Adrenal gland (tissue), 19 donors: Measurements from ENCODE around the gene STAB2. TPM values are rescaled to one million over a fixed set of nuclear protein-coding genes. Genes with fewer than 3 reads are reported as not detected.

Experiments used
- DNase-seq, 7 donors: peaks; one replicate each; pipeline ENCODE4 v3.0.0-alpha.2; 2019 to 2020
- H3K27ac ChIP-seq, 5 donors: fragments of 200-600 bp; sonication (generic) in 4 of 5; 1 replicate in 3 of 5; 2 replicates in 2 of 5; pipeline versions ENCODE4 v1.5.1 to v1.8.0; 2016 to 2020; ENCODE audit warnings: mild to moderate bottlenecking in 1 of 5
- H3K27me3 ChIP-seq: fragments of 200-600 bp; 2 replicates; pipeline ENCODE4 v1.8.0; 2021
- H3K36me3 ChIP-seq, 2 donors: fragments of 200-600 bp; replicated peaks in 1 of 2; 1 replicate in 1 of 2; 2 replicates in 1 of 2; pipeline versions ENCODE4 v1.5.1 to v1.8.0; 2018 to 2022
- H3K4me1 ChIP-seq, 2 donors: fragments of 200-600 bp; replicated peaks in 1 of 2; 1 replicate in 1 of 2; 2 replicates in 1 of 2; pipeline versions ENCODE4 v1.5.1 to v1.8.0; 2018 to 2021
- H3K4me3 ChIP-seq, 4 donors: fragments of 200-600 bp; sonication (generic) in 3 of 4; one replicate each; pipeline ENCODE4 v1.5.1; 2016 to 2018
- H3K9me3 ChIP-seq, 3 donors: fragments of 200-600 bp; sonication (generic) in 1 of 3; replicated peaks in 1 of 3; 1 replicate in 2 of 3; 2 replicates in 1 of 3; pipeline versions ENCODE4 v1.5.1 to v1.8.0; 2016 to 2021
- CTCF ChIP-seq, 6 experiments: fragments of 450-650 bp in 4 of 6; fragments of 200-600 bp in 2 of 6; sonication (generic) in 1 of 6; IDR thresholded peaks; 1 replicate in 5 of 6; 2 replicates in 1 of 6; pipeline versions ENCODE4 v1.5.1 to v1.8.0; 2016 to 2021; ENCODE audit warnings: antibody characterized with exemption in 6 of 6, mild to moderate bottlenecking in 2 of 6, moderate library complexity in 1 of 6
- POLR2A ChIP-seq, 2 donors: fragments of 450-650 bp; IDR thresholded peaks; one replicate each; pipeline ENCODE4 v1.6.1; 2017; ENCODE audit warnings: antibody characterized with exemption in 2 of 2, mild to moderate bottlenecking in 2 of 2, moderate library complexity in 1 of 2
- WGBS, 4 donors: extraction: QIAGEN DNeasy Blood & Tissue Kit in 2 of 4; methylation state at CpG; one replicate each; pipeline versions ENCODE4 v1.1.5 to v1.1.7; 2013 to 2017; 5-methylcytosine and 5-hydroxymethylcytosine counted together
- intact Hi-C, 2 donors: fragments of 100-400 bp; cut with DNase I; formaldehyde crosslinking; loops; one replicate each; pipeline versions ENCODE4 v1.14.1 to v1.15.0; 2022 to 2023
- long read RNA-seq, 10 donors: library from polyadenylated mRNA in 3 of 10; unstranded in 2 of 10; stranded (forward) in 1 of 10; transcript quantifications; one replicate each; pipeline ENCODE4 v2.0.0 and lab custom pipeline, GENCODE V29; 2021 to 2026
- polyA plus RNA-seq, 3 donors: library from polyadenylated mRNA; stranded (reverse); fragments of 200-250 nt in 2 of 3; fragments of 350-450 nt in 1 of 3; fragmentation: Illumina TruSeq in 1 of 3; extraction: RNeasy Lipid Tissue Mini Kit (QIAGEN cat#74804) in 1 of 3; gene quantifications; one replicate each; pipeline ENCODE4 v1.2.3, GENCODE V29; 2013 to 2014
- total RNA-seq, 9 donors: library from RNA; depleted of rRNA in 4 of 9; stranded (reverse); fragments of >200 nt in 4 of 9; fragments of 120-200 nt in 1 of 9; fragmentation: NEBNext Ultra II Directional in 1 of 9; extraction: Animal tissue kit (Norgen Biotek cat#: 25700) in 1 of 9; gene quantifications; one replicate each; pipeline versions ENCODE4 v1.1.0 to v1.2.4, GENCODE V29; 2013 to 2023
- donor health status: healthy with polysubstance abuse.
- donor health status: Bipolar disorder and iron deficiency.
- donor health status: DM: yes; HTN: yes; CAD: no.
- donor health status: DM: no; HTN: no; CAD: no.
- donor health status: DM: no; HTN: no; CAD: no.
- donor health status: DM: yes; HTN: yes; CAD: no.

The STAB2 gene
- total RNA-seq, result 1 to 10 TPM in 4 of 9 donors, under 1 TPM in 4, not detected in 1; 0.04 to 2.1 (median 0.79) TPM
- polyA plus RNA-seq, result under 1 TPM; 0.02 to 0.27 (median 0.08) TPM
- long read RNA-seq, donor 1, result 0 reads
- long read RNA-seq, donor 2, result 0 reads
- long read RNA-seq, donor 3, result 0 reads
- long read RNA-seq, donor 4, result 0 reads
- long read RNA-seq, donor 5, result 0 reads
- long read RNA-seq, donor 6, result 0 reads
- long read RNA-seq, donor 7, result 0 reads
- long read RNA-seq, donor 8, result 0 reads
- long read RNA-seq, donor 9, result 0 reads
- long read RNA-seq, donor 10, result 0 reads

- Histone ChIP-seq H3K4me1 (no peaks in the 10 kb centered on the region), H3K4me3 (no peak within 1 kb of the TSS), H3K9me3 (no peaks in the 10 kb centered on the region), H3K27ac (no peak within 1 kb of the TSS), H3K36me3 (no peaks in the 10 kb centered on the region), H3K27me3 (peaks cover 8% of the 10 kb centered on the region)
- WGBS, 4 donors, result 65 to 81% (median 75%) methylated on average over 9 of the region's 9 CpGs
- no peak for DNase-seq
- TF ChIP-seq POLR2A (IDR thresholded peaks at IDR 0.05), result no peak
- no peak for TF ChIP-seq CTCF (IDR thresholded peaks at IDR 0.05)
- intact Hi-C loops, result no loop called here
Observed at GRCh38 chr12:103586791-103587370, at the start of gene STAB2. STAB2 (plus strand) TSS chr12:103587273; CDS start chr12:103587477, 204 bp downstream.

GRCh38 chr12:103538397-103538796, 48.7 kb upstream of the STAB2 start:
- intact Hi-C loops, result no loop called here
- TF ChIP-seq POLR2A (IDR thresholded peaks at IDR 0.05), result no peak
- TF ChIP-seq CTCF (IDR thresholded peaks at IDR 0.05), result no peak
- Histone ChIP-seq H3K36me3 (no peaks in the 10 kb centered on the region), H3K9me3 (no peaks in the 10 kb centered on the region), H3K4me3 (no peak overlapping the region), H3K4me1 (no peaks in the 10 kb centered on the region), H3K27ac (no peak overlapping the region), H3K27me3 (no peaks in the 10 kb centered on the region)
- DNase-seq, result no peak
- 40 to 61% (median 48%) methylated on average over 1 of the region's 1 CpG for WGBS, 4 donors

GRCh38 chr12:103540319-103540718, 46.8 kb upstream of the STAB2 start:
- no peak for DNase-seq
- H3K27ac ChIP-seq, result no peak overlapping the region
- H3K4me3 ChIP-seq, result no peak overlapping the region
- 48 to 64% (median 56%) methylated on average over 3 of the region's 3 CpGs for WGBS, 4 donors
- TF ChIP-seq POLR2A (IDR thresholded peaks at IDR 0.05), result no peak
- no peak for TF ChIP-seq CTCF (IDR thresholded peaks at IDR 0.05)
- no peaks in the 10 kb centered on the region for H3K36me3 ChIP-seq
- no peaks in the 10 kb centered on the region for H3K4me1 ChIP-seq
- H3K9me3 ChIP-seq, result no peaks in the 10 kb centered on the region
- intact Hi-C loops, result no loop called here
- no peaks in the 10 kb centered on the region for H3K27me3 ChIP-seq

GRCh38 chr12:103542078-103542477, 45.0 kb upstream of the STAB2 start:
- 77 to 85% (median 83%) methylated on average over 3 of the region's 3 CpGs for WGBS, 4 donors
- no peak for DNase-seq
- Histone ChIP-seq H3K4me1 (no peaks in the 10 kb centered on the region), H3K9me3 (no peaks in the 10 kb centered on the region), H3K27me3 (no peaks in the 10 kb centered on the region), H3K36me3 (no peaks in the 10 kb centered on the region), H3K27ac (no peak overlapping the region), H3K4me3 (no peak overlapping the region)
- intact Hi-C loops, result no loop called here
- no peak for TF ChIP-seq POLR2A (IDR thresholded peaks at IDR 0.05)
- TF ChIP-seq CTCF (IDR thresholded peaks at IDR 0.05), result no peak
